Vagina (tissue), 2 donors: Measurements from ENCODE around the gene PDCD1LG2. TPM values are rescaled to one million over a fixed set of nuclear protein-coding genes. Genes with fewer than 3 reads are reported as not detected.
"Not testable (repeated sequence)": the region's sequence is repeated elsewhere in the genome, so short reads cannot be mapped to it uniquely, and the experiment has no call there.

ENCODE experiments used
- DNase-seq, 2 donors: peaks; one replicate each; pipeline ENCODE4 v3.0.0-alpha.2; 2017; ENCODE audit errors: extremely low spot score in 2 of 2
- H3K27ac ChIP-seq: fragments of 200-600 bp; sonication (generic); one replicate; pipeline ENCODE4 v1.5.1; 2019
- H3K27me3 ChIP-seq: fragments of 200-600 bp; sonication (generic); one replicate; pipeline ENCODE4 v1.5.1; 2019
- H3K36me3 ChIP-seq, 2 donors: fragments of 200-600 bp; sonication (generic); one replicate each; pipeline ENCODE4 v1.5.1; 2017 to 2019
- H3K4me1 ChIP-seq: fragments of 200-600 bp; sonication (generic); one replicate; pipeline ENCODE4 v1.5.1; 2019
- H3K4me3 ChIP-seq, 2 donors: fragments of 200-600 bp; sonication (generic); 1 replicate in 1 of 2; 2 replicates in 1 of 2; pipeline ENCODE4 v1.5.1; 2016 to 2019
- H3K9me3 ChIP-seq: fragments of 200-600 bp; sonication (generic); one replicate; pipeline ENCODE4 v1.5.1; 2019
- POLR2A ChIP-seq, 2 donors: fragments of 450-650 bp; IDR thresholded peaks; one replicate each; pipeline ENCODE4 v1.6.1; 2017; ENCODE audit warnings: antibody characterized with exemption in 2 of 2, mild to moderate bottlenecking in 2 of 2, moderate library complexity in 2 of 2
- POLR2AphosphoS5 ChIP-seq, 2 donors: sonication (generic); formaldehyde crosslinking; IDR thresholded peaks; one replicate each; pipeline ENCODE4 v1.9.0; 2017; ENCODE audit warnings: antibody characterized with exemption in 2 of 2, mild to moderate bottlenecking in 2 of 2, low read depth in 1 of 2; ENCODE audit not compliant: insufficient read depth in 1 of 2
- intact Hi-C: fragments of 100-400 bp; cut with DNase I; formaldehyde crosslinking; loops from one replicate; pipeline ENCODE4 v1.15.1; 2023
- total RNA-seq: library from RNA; depleted of rRNA; stranded (reverse); fragments of >200 nt; gene quantifications from one replicate; pipeline ENCODE4 v1.2.3, GENCODE V29; 2016
- TF ChIP-seq, protein P1 (sequence below), 3 experiments: fragments of 450-650 bp in 2 of 3; fragments of 200-600 bp in 1 of 3; sonication (generic) in 1 of 3; IDR thresholded peaks; one replicate each; pipeline ENCODE4 v1.5.1; 2017 to 2019; ENCODE audit warnings: antibody characterized with exemption in 3 of 3, mild to moderate bottlenecking in 2 of 3, moderate library complexity in 2 of 3

The PDCD1LG2 gene
- total RNA-seq, 1 donor from 2014 or later, result 1.2 TPM

DNA sequence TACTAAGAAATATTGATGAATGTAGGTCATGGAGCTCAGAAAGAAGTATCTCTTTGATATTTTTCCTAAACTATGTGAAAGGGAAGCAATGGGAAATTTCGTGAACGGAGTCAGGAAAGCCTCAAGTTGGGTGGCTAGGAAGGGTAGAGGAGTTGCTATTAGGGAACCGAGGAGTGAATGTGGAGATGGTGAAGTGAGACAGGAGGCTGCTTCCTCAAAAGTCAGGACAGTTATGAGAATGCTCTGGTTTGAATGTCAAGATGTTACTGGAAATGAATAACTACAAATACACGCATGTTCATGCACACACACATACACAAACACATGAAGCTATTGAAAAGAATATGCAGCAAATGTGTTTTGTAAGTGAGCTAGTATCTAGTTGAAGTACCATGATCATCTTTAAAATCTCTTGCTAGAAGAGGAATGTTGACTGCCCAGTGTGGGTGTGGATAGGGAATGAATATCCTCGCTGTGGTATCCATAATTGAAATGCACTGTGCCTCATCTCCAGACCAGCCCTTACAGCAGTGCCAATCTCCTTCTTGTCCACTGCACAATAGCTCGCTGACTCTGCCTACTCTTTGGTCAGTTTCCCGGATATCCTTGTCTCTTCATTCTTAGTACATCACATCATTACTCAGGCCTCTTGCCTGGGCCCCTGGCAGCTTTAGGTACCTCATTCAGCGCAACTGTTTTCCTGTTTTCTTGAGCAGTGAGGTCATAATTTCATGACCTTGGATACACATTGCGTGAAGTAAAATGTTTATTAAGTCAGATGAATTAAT lies 21.9 kb upstream of the PDCD1LG2 start:
- no peaks in the 10 kb centered on the region for H3K9me3 ChIP-seq
- H3K27me3 ChIP-seq, result no peaks in the 10 kb centered on the region
- H3K27ac ChIP-seq, result no peak overlapping the region
- no peak for TF ChIP-seq POLR2AphosphoS5 (IDR thresholded peaks at IDR 0.05; ENCODE audit: insufficient read depth in 1 of 2, low read depth in 1 of 2)
- TF ChIP-seq, protein P1, sequence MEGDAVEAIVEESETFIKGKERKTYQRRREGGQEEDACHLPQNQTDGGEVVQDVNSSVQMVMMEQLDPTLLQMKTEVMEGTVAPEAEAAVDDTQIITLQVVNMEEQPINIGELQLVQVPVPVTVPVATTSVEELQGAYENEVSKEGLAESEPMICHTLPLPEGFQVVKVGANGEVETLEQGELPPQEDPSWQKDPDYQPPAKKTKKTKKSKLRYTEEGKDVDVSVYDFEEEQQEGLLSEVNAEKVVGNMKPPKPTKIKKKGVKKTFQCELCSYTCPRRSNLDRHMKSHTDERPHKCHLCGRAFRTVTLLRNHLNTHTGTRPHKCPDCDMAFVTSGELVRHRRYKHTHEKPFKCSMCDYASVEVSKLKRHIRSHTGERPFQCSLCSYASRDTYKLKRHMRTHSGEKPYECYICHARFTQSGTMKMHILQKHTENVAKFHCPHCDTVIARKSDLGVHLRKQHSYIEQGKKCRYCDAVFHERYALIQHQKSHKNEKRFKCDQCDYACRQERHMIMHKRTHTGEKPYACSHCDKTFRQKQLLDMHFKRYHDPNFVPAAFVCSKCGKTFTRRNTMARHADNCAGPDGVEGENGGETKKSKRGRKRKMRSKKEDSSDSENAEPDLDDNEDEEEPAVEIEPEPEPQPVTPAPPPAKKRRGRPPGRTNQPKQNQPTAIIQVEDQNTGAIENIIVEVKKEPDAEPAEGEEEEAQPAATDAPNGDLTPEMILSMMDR (IDR thresholded peaks at IDR 0.05), result no peak
- no peak for TF ChIP-seq POLR2A (IDR thresholded peaks at IDR 0.05)
- H3K4me1 ChIP-seq, result no peaks in the 10 kb centered on the region
- no peaks in the 10 kb centered on the region for H3K36me3 ChIP-seq
- intact Hi-C loops, result no loop called here
- no peak overlapping the region for H3K4me3 ChIP-seq
- no peak for DNase-seq

DNA sequence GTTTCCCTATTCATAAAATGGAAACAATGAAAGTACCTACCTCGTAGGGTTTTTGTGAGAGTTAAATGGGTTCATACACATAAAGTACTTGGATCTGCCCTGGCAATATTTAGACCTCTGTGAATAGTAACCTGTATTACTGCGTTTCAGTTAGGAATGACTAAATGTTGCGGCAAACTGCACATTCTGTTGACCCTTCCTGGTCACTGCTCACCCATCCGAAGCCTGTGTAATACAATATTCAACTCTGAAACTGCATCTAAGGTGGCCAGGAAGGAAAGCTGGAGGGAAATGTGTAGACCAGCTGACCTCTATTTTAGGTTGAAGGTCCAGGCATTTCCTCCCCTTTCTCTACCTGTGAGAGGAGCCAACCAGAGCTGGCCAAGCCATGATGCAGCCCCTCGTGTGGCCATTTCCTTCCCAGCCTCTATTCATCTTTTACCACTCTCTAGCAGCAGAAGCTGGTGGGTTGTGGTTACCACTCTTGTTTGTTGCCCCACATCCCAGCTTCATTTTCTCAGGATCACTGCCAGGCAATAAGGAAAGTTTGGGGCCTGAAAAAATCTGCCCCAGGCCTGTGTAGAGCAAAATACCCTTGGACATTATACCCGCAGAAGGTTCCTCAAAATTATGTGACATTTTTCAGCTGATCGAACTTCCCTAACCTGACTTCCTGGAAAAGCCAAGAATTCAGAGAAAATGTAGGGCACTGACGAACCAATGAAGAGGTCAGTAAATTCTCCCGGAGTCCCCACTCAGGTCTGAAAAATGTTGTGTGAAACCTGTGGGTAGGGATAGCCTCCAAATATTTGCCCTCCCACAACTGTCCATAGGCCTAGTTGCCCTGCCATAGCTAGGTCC lies 20.5 kb upstream of the PDCD1LG2 start:
- DNase-seq, result no peak
- Histone ChIP-seq H3K27me3 (no peaks in the 10 kb centered on the region), H3K4me1 (no peaks in the 10 kb centered on the region), H3K27ac (no peak overlapping the region), H3K9me3 (no peaks in the 10 kb centered on the region), H3K4me3 (no peak overlapping the region), H3K36me3 (no peaks in the 10 kb centered on the region)
- intact Hi-C loops, result no loop called here
- TF ChIP-seq POLR2AphosphoS5 (IDR thresholded peaks at IDR 0.05; ENCODE audit: insufficient read depth in 1 of 2, low read depth in 1 of 2) (no peak), POLR2A (IDR thresholded peaks at IDR 0.05) (no peak)
- TF ChIP-seq, protein P1 (IDR thresholded peaks at IDR 0.05), result no peak

DNA sequence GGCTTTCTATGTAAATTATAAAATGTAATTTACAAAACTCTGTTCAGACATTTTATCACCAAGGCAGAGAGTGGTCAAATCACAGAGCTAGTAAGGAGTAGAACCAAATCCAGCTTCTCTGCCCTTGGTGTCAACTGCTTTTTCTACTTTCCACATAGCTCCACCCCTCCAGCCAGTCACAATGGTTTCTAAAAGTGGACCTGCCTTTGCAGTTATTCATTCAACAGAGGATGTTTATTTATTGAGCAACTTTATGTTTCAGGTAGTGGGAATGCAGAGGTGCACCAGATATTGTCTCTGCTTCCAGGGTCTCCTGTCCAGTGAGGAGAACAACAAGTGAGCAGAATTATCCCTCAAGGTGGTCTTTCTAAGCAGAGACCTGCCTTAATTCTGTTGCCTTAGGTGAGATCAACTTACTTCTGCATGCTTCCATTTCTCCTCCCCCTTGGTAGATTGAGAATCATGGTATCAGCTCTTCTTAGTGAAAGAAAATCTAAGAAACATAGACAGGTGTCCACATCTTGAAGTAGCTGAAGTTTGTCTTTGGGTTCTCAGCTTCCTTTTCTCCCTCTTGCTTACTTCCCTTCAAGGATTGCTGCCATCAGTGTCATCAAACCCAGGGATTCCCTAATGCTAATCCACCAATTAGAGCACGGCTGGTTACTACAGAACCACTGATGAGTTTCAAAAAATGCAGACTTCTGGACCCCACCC lies 17.2 kb upstream of the PDCD1LG2 start:
- Histone ChIP-seq H3K36me3 (no peaks in the 10 kb centered on the region), H3K4me3 (no peak overlapping the region), H3K9me3 (no peaks in the 10 kb centered on the region), H3K27me3 (no peaks in the 10 kb centered on the region), H3K4me1 (no peaks in the 10 kb centered on the region), H3K27ac (no peak overlapping the region)
- TF ChIP-seq, protein P1 (IDR thresholded peaks at IDR 0.05), result no peak
- TF ChIP-seq POLR2AphosphoS5 (IDR thresholded peaks at IDR 0.05; ENCODE audit: insufficient read depth in 1 of 2, low read depth in 1 of 2) (no peak), POLR2A (IDR thresholded peaks at IDR 0.05) (no peak)
- intact Hi-C loops, result no loop called here
- no peak for DNase-seq

DNA sequence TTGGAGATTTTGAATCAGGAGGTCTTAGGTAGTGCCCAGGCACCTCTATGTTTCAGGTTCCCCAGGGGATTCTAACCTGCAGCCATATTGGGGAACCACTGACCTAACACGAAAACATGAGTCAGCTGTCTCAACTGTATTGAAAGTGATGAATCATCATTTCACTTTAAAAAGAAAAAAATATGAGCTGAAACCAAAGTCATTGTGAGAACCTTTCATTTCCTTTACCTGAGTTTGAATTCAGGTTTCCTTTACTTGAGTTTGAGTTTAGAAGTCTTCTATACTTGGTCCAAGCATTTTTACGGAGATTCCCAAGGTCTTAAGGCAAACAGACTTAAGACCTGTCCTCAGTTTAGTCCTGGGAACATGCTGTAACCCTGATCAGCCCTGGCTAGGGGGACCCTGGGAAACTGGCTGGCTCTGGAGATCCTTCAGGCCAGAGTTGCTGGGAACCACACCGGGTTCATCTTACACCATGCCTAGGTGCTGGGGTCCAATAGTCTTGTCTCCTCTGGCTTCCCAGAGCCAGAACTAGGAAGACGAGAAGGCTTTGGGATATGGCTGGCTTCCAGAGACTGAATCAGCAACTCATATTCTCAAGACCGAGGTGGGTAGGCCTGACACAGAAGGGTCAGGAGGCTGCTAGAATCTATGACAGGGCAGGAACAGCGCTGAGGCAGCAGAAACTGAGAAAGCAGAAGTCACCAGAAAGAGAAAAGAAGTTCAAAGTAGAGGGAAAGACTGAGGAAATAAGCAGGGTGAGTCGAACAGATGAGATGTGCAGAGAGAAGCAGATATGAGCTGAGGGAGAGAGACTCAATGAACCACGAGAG lies 16.4 kb upstream of the PDCD1LG2 start:
- H3K27ac ChIP-seq, result no peak overlapping the region
- no peak overlapping the region for H3K4me3 ChIP-seq
- H3K27me3 ChIP-seq, result no peaks in the 10 kb centered on the region
- H3K9me3 ChIP-seq, result no peaks in the 10 kb centered on the region
- H3K36me3 ChIP-seq, result no peaks in the 10 kb centered on the region
- no peak for DNase-seq
- no peaks in the 10 kb centered on the region for H3K4me1 ChIP-seq
- intact Hi-C loops, result no loop called here
- TF ChIP-seq, protein P1 (IDR thresholded peaks at IDR 0.05), result no peak
- TF ChIP-seq POLR2A (IDR thresholded peaks at IDR 0.05) (no peak), POLR2AphosphoS5 (IDR thresholded peaks at IDR 0.05; ENCODE audit: insufficient read depth in 1 of 2, low read depth in 1 of 2) (no peak)

- H3K27ac ChIP-seq, intact Hi-C loops, H3K9me3 ChIP-seq, DNase-seq, H3K4me1 ChIP-seq, H3K36me3 ChIP-seq, H3K27me3 ChIP-seq, H3K4me3 ChIP-seq: not testable (repeated sequence)
Measured at GRCh38 chr9:5494765-5495164, 15.6 kb upstream of the PDCD1LG2 start.
